GM18519 (cell line): ENCODE measurements around the gene OGFOD3.
"Not testable (repeated sequence)": the region's sequence is repeated elsewhere in the genome, so short reads cannot be mapped to it uniquely, and the experiment has no call there.

ENCODE experiments used
- ATAC-seq: cut with Tn5 transposase; IDR thresholded peaks from one replicate; pipeline ENCODE4 v1.9.1; 2021; ENCODE audit warnings: mild to moderate bottlenecking, moderate library complexity; ENCODE audit not compliant: unreplicated experiment, low FRiP score

OGFOD3 gene

DNA sequence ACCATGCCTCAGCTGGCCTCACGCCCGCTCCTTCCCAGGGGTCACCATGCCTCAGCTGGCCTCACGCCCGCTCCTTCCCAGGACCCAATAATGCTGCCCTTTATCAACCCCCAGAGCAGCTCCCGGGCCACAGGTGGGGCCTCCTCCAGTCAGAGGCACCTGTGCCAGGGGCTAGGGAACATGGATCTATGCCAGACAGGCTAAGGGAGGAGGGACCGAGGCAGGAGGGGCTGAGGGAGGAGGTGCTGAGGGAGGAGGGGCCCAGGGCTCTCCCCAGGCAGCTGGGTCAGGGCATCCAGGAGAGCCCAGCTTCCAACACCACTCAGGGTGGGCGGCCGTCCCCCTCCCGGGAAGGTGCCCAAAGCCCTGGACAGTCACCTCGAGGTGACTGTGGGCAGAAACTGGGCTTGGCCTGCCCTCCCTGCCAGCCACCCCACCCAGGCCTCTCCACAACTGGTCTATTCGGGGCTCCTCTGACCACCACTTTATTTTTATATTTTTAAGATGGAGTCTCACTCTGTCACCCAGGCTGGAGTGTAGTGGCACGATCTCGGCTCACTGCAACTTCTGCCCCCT, 27.4 kb downstream of the OGFOD3 start:
- ATAC-seq, result no peak

DNA sequence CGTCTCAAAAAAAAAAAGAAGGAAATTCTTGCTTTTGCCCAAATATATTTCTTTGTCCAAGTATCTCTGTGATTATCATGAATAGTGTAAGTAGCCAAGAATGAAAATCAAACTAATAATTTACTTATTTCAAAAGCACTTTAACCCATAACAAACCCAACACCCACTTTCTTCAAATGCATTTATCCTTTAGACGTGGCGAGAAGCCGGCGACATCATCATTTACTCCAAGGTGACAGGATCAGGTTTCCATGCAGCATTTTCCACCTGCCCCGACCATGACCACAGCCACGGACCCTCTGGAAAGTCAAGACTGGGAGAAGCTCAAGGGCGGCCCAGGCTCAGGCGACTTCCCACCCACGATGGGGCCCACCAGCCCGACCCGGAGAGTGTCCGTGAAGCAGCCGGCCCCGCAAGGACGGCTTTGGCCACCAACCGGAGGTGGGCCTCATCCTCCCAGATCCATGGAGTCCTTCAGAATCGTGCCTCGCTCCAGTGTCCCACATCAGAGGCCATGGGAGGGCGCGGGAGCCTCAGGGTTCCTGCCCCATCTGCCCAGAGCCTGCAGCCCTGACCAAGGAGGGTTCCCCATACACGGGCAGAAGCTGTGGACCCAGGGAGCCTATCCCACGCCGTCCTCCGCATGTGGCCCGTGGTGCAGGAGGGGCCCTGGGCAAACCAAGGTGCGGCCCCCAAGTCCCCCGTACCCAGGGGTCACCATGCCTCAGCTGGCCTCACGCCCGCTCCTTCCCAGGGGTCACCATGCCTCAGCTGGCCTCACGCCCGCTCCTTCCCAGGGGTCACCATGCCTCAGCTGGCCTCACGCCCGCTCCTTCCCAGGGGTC, 28.1 kb downstream of the OGFOD3 start:
- no peak for ATAC-seq

DNA sequence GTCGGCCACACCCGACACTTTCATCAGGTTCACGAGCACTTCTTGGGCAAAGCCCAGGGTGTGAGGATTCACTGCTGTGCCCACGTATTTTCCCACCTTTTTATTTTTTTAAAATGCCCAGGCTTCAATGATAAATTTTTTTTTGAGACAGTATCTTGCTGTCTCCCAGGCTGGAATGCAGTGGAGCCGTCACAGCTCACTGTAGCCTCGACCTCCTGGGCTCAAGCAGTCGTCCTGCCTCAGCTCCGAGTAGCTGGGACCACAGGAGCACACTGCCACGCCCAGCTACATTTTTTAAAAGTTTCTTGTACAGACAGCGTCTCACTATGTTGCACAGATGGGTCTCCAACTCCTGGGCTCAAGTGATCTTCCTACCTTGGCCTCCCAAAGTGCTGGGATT, 29.0 kb downstream of the OGFOD3 start:
- ATAC-seq, result no peak

DNA sequence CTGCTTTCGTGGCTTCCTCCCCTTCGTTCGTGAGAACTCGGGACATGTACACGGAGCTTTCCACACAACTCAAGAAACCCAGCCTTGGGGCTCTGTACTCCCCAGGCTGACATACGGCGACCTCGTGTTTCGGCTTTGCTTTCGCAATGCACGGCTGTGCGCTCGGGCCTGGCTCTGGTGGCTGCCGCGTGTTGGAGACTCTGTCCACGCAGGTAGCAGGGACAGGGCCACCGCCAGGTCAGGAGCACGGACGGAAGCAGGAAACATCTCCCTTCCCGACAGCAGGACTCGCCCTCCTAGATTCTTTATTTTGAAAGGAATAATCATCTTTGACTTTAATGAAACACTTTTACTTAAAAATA, 29.5 kb downstream of the OGFOD3 start:
- ATAC-seq, result no peak

DNA sequence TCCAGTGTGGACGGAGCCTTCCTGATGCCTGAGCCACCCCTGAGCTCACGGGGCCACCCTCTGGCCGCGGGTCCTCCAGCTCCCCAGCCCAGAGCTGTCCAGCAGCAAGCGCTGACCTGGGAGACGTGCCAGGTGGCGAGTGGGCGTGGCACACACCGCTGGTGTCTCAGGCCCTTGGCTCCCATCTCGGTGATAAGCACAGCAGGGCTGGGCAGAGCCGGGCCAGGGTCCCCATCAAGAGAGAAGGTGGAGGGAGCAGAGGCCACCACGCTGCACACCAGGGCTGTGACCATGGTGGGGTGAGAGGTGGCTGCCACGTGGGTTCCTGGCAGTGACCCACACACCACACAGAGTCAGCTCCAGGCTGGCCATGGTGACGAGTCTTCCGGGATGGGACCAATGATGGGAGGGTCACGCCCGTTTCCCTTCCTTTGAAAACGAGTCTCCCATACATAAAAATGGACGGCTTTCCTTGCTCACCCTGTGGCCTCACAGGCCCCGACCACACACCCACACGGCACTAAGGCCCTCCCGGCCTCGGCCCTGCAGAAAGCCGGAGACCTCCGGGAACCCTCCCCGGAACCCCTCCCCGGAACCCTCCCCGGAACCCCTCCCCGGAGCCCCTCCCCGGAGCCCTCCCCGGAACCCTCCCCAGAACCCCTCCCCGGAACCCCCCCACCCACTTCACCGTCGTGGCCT, 30.0 kb downstream of the OGFOD3 start:
- no peak for ATAC-seq

DNA sequence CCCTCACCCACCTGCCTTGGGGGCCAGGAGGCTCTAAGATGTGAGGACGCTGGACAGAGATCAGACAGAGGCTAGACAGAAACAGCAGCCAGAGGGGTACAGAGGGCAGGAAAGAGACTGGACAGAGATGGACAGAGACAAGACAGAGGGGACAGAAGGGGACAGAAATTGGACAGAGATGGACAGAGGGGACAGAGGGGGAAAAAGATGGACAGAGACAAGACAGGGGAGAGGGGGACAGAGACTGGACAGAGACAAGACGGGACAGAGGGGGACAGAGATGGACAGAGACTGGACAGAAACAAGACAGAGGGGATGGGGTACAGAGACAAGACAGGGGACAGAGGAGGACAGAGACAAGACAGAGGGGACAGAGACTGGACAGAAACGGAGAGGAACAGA, 30.7 kb downstream of the OGFOD3 start:
- no peak for ATAC-seq

DNA sequence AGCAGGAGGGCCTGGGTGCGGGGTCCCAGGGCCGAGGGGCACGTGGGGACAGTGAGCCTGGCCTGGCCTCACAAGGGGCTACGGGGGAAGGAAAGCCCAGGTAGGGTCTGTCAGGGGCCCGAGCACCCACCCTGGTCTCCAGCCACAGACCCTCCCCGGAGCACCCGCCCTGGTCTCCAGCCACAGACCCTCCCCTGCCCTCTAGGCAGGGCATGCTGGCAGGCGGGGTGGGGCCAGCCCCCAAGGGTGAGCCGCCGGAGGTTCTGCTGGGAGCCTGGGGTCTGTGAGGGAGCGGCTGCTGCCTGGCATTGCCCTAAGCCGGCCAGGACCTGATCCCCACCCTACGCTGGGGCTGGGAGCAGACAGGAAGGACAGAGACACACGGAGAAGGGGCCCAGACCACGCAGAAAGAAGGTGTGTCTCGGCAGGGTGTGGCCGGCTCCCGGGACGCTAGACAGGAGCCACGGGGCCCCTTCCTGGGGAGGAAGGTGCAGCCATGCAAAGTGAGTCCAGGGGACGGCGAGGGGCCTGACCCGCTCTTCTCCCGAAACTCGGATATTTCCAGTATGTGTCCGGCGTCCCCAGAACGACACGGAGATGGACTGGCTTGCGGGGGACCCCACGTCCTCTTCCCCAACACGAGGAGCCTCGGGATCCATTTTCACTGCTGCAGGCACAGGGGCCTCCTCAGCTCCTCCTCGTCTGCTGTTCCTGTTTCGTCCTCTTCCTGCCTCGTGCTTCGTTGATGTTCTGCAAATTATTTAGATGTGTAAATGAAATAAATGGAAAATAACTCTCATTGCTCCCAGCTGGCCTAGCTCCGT, 31.3 kb downstream of the OGFOD3 start:
- ATAC-seq, result no peak

DNA sequence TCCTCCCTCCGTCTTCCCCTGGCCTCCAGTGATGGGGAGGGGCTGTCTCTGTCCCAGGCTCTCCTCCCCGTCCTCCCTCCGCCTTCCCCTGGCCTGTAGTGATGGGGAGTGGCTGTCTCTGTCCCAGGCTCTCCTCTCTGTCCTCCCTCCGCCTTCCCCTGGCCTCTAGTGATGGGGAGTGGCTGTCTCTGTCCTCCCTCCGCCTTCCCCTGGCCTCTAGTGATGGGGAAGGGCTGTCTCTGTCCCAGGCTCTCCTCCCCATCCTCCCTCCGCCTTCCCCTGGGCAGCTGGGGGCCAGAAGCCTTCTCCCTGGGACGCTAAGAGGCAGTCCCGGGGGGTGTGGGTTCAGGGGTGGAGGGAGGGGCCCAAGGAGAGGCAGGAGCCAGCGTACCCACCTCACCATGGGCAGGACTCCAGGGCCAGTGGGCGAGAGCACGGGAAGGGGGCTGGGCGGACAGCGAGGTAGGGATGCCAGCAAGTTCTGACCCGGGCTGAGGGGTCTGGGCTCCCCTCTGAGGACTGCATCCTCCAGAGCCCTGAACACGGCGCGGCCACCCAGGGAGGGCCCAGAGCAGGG, 32.0 kb downstream of the OGFOD3 start:
- ATAC-seq, result no peak

DNA sequence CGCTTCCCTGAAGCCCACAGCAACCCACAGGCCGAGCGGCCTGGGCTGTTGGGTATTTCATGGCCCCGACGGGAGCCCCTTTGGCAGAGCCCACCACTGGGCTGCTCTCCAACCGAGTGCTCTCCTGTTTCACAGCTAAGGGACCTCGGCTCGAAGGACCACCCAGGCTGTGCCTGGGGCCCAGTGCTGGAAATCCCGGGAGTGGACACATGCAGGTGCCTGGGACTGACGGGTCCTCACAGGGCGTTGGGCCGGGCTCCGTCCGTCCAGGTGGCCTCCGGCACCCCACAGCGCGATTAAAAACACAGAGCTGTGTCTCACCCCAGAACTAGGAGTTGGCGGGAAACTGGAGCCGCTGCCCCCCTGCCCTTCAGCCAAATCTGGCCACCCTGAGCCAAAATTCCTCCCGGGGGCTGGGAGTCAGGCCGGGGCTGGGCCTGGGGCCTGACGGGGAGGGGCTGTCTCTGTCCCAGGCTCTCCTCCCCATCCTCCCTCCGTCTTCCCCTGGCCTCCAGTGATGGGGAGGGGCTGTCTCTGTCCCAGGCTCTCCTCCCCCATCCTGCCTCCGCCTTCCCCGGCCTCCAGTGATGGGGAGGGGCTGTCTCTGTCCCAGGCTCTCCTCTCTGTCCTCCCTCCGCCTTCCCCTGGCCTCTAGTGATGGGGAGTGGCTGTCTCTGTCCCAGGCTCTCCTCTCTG, 32.7 kb downstream of the OGFOD3 start:
- no peak for ATAC-seq

DNA sequence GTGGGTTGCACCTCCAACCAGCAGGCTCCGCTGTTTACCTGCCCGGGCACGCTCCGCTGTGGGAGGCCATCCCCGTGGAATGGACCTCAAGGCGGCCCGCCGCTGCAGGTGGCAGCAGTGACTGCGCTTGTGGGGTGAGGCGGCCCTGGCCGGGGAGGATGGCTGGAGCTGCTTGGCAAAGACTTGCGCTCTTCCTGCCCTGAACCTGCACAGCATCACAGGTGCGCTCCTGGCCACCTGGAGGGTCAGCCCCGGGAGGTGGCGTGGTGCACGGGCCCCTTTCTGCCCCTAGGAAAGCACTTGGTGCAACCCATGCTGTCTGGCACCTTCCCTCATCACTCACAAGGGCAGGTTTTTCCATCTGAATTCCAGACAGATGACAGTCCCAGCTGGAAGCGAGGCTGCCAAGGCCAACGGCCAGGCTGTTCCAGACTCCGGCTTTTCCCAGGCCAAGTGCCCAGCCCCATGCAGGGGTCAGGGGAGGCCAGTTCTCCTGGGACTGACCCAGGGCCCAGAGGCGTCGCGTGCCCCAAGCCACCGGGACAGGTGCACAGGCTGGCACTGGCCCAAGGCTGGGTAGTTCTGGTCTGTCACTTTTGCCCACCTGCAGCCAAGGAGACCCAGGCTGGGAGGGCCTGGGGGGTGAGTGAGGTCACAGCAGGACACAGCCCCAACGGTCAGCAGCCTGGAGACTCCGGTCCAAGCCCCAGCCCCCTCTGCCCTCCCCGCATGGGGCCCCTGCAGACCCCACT, 33.5 kb downstream of the OGFOD3 start:
- no peak for ATAC-seq

DNA sequence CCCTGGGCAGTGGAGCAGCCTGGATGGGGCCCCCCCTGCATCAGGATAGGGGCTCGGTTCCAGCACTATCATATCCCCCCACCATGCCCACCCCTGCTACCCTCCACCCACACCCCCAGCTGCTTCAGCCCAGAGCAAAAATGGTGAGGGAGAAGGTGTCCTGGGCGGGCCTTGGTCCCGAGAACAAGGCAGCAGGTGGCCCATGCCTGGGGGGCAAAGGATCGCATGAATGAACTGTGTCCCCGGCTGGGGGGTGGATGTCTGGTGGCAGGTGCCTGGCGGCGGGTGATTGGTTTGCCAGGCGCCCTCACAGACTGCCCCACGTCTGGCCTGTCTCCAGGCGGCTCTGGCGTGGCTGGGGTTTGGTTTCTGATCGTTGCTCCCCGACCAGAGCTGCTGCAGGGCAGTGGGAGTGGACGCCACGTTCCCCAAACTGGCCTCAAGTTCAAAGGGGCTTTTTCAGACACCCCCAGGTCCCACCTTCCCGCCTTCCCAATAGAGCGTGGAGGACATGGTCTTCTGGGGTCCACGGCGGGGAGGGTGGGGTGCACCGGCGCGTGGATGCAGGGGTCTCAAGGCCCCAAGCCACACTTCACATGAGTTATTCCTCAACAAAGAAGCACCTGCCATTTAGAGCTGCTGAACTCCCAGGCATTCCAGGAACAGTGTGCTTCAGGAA, 34.2 kb downstream of the OGFOD3 start:
- ATAC-seq, result no peak

DNA sequence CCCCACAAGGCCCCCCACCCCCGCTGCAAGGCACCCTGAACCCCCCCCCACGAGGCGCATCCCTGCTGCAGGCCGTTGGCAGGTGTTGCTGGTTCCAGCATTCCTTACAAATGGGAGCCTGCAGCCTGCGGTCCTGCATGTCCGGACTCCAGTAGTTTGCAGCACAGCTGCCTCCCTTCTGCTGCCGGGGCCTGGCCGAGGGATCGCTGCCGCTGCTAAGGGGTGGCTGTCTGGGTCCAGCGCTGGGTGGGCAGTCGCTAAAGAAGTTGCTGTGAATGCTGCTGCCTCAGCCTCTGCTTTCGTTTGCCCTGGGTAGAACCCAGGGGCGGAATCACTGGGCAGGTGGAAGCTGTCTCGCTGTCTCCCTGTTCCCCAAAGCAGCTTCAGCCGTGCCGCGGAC, 35.0 kb downstream of the OGFOD3 start:
- no peak for ATAC-seq

DNA sequence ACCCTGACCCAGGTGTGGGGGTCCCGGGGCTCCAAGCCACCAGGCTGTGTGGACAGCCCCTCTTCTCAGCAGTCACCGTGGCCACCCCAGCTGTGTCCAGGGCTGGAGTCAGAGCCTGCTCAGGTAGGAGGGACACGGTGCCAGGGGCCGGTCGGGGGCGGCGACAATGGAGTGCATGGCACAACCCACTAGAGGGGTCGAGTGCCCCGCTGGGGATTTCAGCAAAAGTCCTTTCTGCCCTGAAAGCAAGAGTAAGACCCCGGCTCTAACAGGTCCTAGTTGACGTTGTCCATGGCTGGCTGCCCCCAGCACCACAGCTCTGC, 35.5 kb downstream of the OGFOD3 start:
- ATAC-seq, result no peak

DNA sequence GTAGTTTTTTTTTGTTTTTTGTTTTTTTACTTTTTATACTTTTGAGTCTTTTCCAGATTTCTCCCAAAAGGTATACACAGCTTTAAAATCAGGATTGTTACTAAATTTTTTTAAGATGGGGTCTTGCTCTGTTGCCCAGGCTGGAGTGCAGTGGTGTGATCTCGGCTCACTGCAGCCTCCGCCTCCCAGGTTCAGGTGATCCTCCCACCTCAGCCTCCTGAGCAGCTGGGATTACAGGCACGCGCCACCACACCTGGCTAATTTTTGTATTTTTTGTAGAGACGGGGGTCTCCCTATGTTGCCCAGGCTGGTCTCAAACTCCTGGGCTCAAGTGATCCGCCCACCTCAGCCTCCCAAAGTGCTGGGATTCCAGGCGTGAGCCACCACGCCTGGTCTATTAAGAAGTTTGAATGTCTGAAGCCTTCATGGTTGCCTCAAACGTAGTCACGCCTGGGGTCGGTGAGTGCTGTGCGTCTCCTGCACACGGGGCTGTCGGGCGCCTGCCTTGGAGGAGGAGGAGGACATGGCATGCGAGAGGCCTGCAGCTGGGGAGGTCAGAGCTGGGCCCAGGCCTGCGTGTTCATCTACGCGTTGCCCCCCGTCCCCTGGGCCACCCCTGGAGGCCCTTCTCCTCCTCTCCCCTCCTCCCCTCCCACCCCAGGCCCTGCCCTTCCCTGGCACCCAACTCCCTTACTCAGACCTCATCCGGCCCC, 36.0 kb downstream of the OGFOD3 start:
- not testable (repeated sequence) for ATAC-seq

DNA sequence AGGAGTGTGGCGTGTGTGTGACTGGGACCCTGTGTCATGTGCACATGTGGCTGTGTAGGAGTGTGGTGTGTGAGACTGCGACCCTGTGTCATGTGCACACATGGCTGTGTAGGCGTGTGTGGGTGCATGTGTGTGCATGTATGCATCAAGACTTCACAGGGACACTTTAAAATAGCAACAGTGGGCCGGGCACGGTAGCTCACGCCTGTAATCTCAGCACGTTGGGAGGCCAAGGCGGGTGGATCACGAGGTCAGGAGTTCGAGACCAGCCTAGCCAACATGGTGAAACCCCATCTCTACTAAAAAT, 36.7 kb downstream of the OGFOD3 start:
- ATAC-seq, result not testable (repeated sequence)

DNA sequence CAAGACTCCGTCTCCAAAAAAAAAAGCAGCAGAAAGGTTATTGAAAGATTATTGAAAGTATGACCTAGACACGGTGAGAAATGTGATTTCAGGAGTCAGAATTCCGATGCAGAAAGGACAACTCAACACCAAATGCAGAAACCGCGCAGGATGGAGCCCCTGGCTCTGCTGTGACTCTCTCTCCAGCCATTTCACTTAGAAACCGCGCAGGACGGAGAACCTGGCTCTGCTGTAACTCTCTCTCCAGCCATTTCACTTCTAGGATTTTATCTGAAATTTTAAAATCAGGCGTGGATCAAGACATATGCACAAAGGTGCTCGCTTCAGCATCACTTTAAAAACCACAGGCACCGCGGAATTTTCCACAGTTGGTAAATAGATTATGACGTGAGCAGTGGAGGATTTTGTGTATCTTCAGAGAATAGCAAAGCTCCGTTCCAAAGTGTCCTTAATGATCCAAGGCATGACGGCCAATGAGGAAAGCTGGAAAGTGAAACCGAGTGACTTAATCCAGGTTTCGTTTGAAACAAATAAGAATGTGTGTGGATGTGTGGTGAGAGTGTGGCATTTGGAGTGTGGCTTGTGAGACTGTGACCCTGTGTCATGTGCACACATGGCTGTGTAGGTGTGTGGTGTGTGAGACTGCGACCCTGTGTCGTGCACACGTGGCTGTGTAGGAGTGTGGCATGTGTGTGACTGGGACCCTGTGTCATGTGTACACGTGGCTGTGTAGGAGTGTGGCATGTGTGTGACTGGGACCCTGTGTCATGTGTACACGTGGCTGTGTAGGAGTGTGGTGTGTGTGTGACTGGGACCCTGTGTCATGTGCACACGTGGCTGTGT, 37.3 kb downstream of the OGFOD3 start:
- no peak for ATAC-seq

DNA sequence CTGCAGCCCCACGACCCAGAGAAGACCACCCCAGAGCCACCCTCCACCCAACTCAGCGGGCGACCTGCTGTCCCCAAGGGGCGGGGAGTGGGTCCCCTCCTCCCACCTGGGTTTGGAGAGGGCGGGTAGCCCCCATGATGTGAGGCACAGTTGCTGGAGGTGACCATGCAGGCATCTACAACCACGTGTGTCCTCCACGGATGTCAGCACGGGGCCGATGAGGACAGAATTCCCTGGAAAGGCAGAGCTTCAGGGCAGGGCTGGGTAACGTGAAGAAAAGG, 39.7 kb downstream of the OGFOD3 start:
- ATAC-seq, result no peak
